Measurements from ENCODE around the gene VIL1.

DNA sequence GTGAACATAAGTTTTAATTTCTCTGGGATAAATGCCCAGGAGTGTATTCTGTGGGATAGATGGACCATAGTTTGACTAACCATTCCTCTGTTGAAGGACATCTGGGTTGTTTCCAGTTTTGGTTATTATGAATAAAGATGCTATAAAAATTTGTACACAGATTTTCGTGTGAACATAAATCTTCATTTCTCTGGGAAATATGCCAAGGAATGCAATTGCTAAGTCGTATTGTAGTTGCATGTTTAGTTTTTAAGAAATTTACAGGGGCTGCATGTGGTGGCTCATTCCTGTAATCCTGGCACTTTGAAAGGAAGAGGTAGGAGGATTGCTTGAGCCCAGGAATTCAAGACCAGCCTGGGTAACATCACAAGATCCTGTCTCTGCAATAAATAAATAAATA, 43.7 kb upstream of the VIL1 start:
- TF ChIP-seq, protein P1, sequence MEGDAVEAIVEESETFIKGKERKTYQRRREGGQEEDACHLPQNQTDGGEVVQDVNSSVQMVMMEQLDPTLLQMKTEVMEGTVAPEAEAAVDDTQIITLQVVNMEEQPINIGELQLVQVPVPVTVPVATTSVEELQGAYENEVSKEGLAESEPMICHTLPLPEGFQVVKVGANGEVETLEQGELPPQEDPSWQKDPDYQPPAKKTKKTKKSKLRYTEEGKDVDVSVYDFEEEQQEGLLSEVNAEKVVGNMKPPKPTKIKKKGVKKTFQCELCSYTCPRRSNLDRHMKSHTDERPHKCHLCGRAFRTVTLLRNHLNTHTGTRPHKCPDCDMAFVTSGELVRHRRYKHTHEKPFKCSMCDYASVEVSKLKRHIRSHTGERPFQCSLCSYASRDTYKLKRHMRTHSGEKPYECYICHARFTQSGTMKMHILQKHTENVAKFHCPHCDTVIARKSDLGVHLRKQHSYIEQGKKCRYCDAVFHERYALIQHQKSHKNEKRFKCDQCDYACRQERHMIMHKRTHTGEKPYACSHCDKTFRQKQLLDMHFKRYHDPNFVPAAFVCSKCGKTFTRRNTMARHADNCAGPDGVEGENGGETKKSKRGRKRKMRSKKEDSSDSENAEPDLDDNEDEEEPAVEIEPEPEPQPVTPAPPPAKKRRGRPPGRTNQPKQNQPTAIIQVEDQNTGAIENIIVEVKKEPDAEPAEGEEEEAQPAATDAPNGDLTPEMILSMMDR (IDR thresholded peaks at IDR 0.05) = no peak
- TF ChIP-seq POLR2A (IDR thresholded peaks at IDR 0.05) = no peak

All from adrenal gland (tissue), 5 donors.